ENCODE data around the gene NINL. TPM values are rescaled to one million over a fixed set of nuclear protein-coding genes. Genes with fewer than 3 reads are reported as not detected.

NINL gene
- total RNA-seq, 1 experiment from 2014 or later: 1.2 TPM

DNA sequence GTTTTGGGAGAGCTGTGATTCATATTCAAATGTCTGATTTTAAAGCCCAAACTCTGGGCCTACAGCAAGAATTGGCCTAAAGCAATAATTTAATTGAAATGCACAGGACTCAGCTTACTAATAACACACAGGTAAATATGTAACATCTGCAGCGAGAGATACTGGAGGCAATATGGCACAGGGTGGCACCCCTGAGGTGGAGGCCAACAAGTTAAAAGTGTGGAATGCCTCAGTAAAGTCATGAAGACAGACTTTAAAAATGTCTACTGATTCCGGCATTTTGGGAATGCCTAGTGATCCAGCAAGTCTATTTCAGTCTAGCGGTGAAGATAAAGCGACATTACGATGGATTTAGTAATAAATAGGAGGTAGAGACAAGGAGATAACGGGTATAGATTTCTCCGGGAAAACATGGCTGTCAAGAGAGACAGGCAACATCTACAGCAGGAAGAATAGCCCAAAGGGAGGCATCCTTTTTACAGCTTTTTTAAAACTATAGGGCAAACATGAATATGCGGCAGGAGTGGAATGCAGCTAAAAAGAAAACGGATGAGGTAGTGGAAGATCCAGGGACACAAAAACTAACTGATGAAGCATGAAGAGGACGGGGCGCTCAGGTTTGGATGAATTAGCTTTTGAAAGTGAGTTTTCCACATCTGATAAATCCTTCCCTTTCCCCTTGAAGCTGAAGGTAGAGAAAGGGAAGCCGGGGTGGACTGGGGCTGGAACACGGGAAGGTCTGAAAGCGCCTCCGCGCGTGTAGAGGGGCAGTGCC, 37.3 kb upstream of the NINL start:
- BruUV-seq (replicated peaks): no TSS peak
- H3K36me3 Mint-ChIP-seq (ENCODE audit: insufficient read depth, unreplicated experiment): peaks cover 7% of the 10 kb centered on the region
- intact Hi-C loops (cut with micrococcal nuclease): loop anchor here (2.0 kb wide), 1 partner anchor 48 kb away; no protein-coding TSS in a partner anchor
- H3K9me3 Mint-ChIP-seq (ENCODE audit: unreplicated experiment): no peaks in the 10 kb centered on the region
- peaks cover 26% of the 10 kb centered on the region for H3K4me1 Mint-ChIP-seq (ENCODE audit: insufficient read depth, unreplicated experiment)
- peak overlapping the region; percentile 78 for H3K4me3 Mint-ChIP-seq (ENCODE audit: unreplicated experiment)
- TF ChIP-seq, protein P1, sequence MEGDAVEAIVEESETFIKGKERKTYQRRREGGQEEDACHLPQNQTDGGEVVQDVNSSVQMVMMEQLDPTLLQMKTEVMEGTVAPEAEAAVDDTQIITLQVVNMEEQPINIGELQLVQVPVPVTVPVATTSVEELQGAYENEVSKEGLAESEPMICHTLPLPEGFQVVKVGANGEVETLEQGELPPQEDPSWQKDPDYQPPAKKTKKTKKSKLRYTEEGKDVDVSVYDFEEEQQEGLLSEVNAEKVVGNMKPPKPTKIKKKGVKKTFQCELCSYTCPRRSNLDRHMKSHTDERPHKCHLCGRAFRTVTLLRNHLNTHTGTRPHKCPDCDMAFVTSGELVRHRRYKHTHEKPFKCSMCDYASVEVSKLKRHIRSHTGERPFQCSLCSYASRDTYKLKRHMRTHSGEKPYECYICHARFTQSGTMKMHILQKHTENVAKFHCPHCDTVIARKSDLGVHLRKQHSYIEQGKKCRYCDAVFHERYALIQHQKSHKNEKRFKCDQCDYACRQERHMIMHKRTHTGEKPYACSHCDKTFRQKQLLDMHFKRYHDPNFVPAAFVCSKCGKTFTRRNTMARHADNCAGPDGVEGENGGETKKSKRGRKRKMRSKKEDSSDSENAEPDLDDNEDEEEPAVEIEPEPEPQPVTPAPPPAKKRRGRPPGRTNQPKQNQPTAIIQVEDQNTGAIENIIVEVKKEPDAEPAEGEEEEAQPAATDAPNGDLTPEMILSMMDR (IDR thresholded peaks at IDR 0.05; ENCODE audit: unreplicated experiment): no peak
- H3K27me3 Mint-ChIP-seq (ENCODE audit: insufficient read depth, unreplicated experiment): no peaks in the 10 kb centered on the region
- peak; percentile 11 for DNase-seq (ENCODE audit: unreplicated experiment)
- ChIA-PET POLR2A (interaction anchor here (0.7 to 2.7 kb wide), 19 partner anchors 9 to 631 kb away, joined by 3 to 14 read pairs (median 4); partner anchors contain the start of genes GINS1 and ZNF337), CTCF (interaction anchor here (0.7 to 1.2 kb wide), 7 partner anchors 13 to 197 kb away, joined by 3 to 6 read pairs (median 3); no protein-coding TSS in a partner anchor)
- peak overlapping the region; percentile 73 for H3K27ac Mint-ChIP-seq (ENCODE audit: low read depth, unreplicated experiment)

GRCh38 chr20:25622049-25622448, 36.7 kb upstream of the NINL start:
- DNase-seq (ENCODE audit: unreplicated experiment): peak; percentile 7
- H3K4me1 Mint-ChIP-seq (ENCODE audit: insufficient read depth, unreplicated experiment): peaks cover 26% of the 10 kb centered on the region
- intact Hi-C loops (cut with micrococcal nuclease): loop anchor here (2.0 kb wide), 1 partner anchor 49 kb away; no protein-coding TSS in a partner anchor
- H3K9me3 Mint-ChIP-seq (ENCODE audit: unreplicated experiment): no peaks in the 10 kb centered on the region
- CTCF ChIA-PET: interaction anchor here (0.7 to 1.2 kb wide), 6 partner anchors 12 to 146 kb away, joined by 3 to 5 read pairs (median 3); no protein-coding TSS in a partner anchor
- no peaks in the 10 kb centered on the region for H3K27me3 Mint-ChIP-seq (ENCODE audit: insufficient read depth, unreplicated experiment)
- TF ChIP-seq, protein P1 (IDR thresholded peaks at IDR 0.05; ENCODE audit: unreplicated experiment): no peak
- TSS peak; percentile 22 for BruUV-seq (replicated peaks)
- H3K36me3 Mint-ChIP-seq (ENCODE audit: insufficient read depth, unreplicated experiment): peaks cover 7% of the 10 kb centered on the region
- POLR2A ChIA-PET: interaction anchor here (0.6 to 2.7 kb wide), 12 partner anchors 8 to 366 kb away, joined by 3 to 14 read pairs (median 4); partner anchors contain the start of gene ZNF337
- peak overlapping the region; percentile 73 for H3K27ac Mint-ChIP-seq (ENCODE audit: low read depth, unreplicated experiment)
- peak overlapping the region; percentile 78 for H3K4me3 Mint-ChIP-seq (ENCODE audit: unreplicated experiment)

DNA sequence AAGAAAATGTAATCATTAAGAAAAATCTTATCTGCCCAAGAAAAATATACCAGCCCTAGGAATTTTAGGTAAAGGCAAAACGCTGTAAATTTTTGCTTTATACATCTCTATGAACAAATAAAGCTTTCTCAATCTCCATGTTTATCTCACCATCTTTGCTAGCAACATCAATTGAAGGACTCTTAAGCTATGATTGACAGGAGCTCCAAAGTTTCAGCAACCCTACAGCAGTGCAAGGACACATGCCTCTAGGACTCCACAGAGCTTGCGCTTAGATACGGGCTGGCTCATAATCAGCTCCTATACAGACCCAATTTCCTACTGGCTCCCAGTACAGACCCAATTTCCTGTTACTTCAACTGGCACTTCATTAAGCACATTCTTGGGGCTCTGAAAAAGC, 34.2 kb upstream of the NINL start:
- Mint-ChIP-seq H3K4me3 (ENCODE audit: unreplicated experiment) (no peak overlapping the region), H3K9me3 (ENCODE audit: unreplicated experiment) (no peaks in the 10 kb centered on the region), H3K27me3 (ENCODE audit: insufficient read depth, unreplicated experiment) (no peaks in the 10 kb centered on the region), H3K27ac (ENCODE audit: low read depth, unreplicated experiment) (no peak overlapping the region), H3K36me3 (ENCODE audit: insufficient read depth, unreplicated experiment) (peaks cover 7% of the 10 kb centered on the region), H3K4me1 (ENCODE audit: insufficient read depth, unreplicated experiment) (peaks cover 30% of the 10 kb centered on the region)
- intact Hi-C loops (cut with micrococcal nuclease): no loop called here
- TF ChIP-seq, protein P1 (IDR thresholded peaks at IDR 0.05; ENCODE audit: unreplicated experiment): no peak
- DNase-seq (ENCODE audit: unreplicated experiment): no peak
- ChIA-PET POLR2A (interaction anchor here (0.6 to 1.2 kb wide), 3 partner anchors 8 to 73 kb away, joined by 3 to 4 read pairs (median 3); no protein-coding TSS in a partner anchor), CTCF (interaction anchor here (0.6 to 1.7 kb wide), 4 partner anchors 13 to 150 kb away, joined by 3 to 12 read pairs (median 4); no protein-coding TSS in a partner anchor)
- BruUV-seq (replicated peaks): no TSS peak

GRCh38 chr20:25608774-25609173, 23.4 kb upstream of the NINL start:
- Mint-ChIP-seq H3K36me3 (ENCODE audit: insufficient read depth, unreplicated experiment) (peaks cover 7% of the 10 kb centered on the region), H3K4me3 (ENCODE audit: unreplicated experiment) (no peak overlapping the region), H3K27me3 (ENCODE audit: insufficient read depth, unreplicated experiment) (no peaks in the 10 kb centered on the region), H3K4me1 (ENCODE audit: insufficient read depth, unreplicated experiment) (no peaks in the 10 kb centered on the region), H3K9me3 (ENCODE audit: unreplicated experiment) (no peaks in the 10 kb centered on the region), H3K27ac (ENCODE audit: low read depth, unreplicated experiment) (no peak overlapping the region)
- ChIA-PET POLR2A (interaction anchor here (0.6 to 1.3 kb wide), 2 partner anchors 14 to 89 kb away, joined by 3 read pairs; no protein-coding TSS in a partner anchor), CTCF (no interaction called here)
- intact Hi-C loops (cut with micrococcal nuclease): no loop called here
- TF ChIP-seq, protein P1 (IDR thresholded peaks at IDR 0.05; ENCODE audit: unreplicated experiment): no peak
- no TSS peak for BruUV-seq (replicated peaks)
- no peak for DNase-seq (ENCODE audit: unreplicated experiment)
